Nephron progenitor cell (in vitro differentiated cells): Measurements from ENCODE around the gene INPP5A.

Experiments
- DNase-seq: peaks from one replicate; pipeline ENCODE4 v3.0.0; 2021
- H3K27ac Mint-ChIP-seq: 2 replicates; pipeline ENCODE4 v1.8.0; 2021; ENCODE audit warnings: mild to moderate bottlenecking, moderate library complexity, mixed read lengths
- H3K27me3 Mint-ChIP-seq: 2 replicates; pipeline ENCODE4 v1.8.0; 2021; ENCODE audit warnings: mild to moderate bottlenecking, low read depth, mixed read lengths; ENCODE audit not compliant: poor library complexity
- H3K36me3 Mint-ChIP-seq: 2 replicates; pipeline ENCODE4 v1.8.0; 2021; ENCODE audit warnings: low read depth, mixed read lengths
- H3K4me1 Mint-ChIP-seq: 2 replicates; pipeline ENCODE4 v1.8.0; 2021; ENCODE audit warnings: mixed read lengths
- H3K4me3 Mint-ChIP-seq: 2 replicates; pipeline ENCODE4 v1.8.0; 2021; ENCODE audit warnings: mild to moderate bottlenecking, moderate library complexity, mixed read lengths
- H3K9me3 Mint-ChIP-seq: 2 replicates; pipeline ENCODE4 v1.8.0; 2021; ENCODE audit warnings: mild to moderate bottlenecking, moderate library complexity, mixed read lengths
- CTCF ChIP-seq: fragments of 200-600 bp; sonication (generic); IDR thresholded peaks from 2 replicates; pipeline ENCODE4 v1.5.0; 2021; ENCODE audit warnings: antibody characterized with exemption

INPP5A gene

DNA sequence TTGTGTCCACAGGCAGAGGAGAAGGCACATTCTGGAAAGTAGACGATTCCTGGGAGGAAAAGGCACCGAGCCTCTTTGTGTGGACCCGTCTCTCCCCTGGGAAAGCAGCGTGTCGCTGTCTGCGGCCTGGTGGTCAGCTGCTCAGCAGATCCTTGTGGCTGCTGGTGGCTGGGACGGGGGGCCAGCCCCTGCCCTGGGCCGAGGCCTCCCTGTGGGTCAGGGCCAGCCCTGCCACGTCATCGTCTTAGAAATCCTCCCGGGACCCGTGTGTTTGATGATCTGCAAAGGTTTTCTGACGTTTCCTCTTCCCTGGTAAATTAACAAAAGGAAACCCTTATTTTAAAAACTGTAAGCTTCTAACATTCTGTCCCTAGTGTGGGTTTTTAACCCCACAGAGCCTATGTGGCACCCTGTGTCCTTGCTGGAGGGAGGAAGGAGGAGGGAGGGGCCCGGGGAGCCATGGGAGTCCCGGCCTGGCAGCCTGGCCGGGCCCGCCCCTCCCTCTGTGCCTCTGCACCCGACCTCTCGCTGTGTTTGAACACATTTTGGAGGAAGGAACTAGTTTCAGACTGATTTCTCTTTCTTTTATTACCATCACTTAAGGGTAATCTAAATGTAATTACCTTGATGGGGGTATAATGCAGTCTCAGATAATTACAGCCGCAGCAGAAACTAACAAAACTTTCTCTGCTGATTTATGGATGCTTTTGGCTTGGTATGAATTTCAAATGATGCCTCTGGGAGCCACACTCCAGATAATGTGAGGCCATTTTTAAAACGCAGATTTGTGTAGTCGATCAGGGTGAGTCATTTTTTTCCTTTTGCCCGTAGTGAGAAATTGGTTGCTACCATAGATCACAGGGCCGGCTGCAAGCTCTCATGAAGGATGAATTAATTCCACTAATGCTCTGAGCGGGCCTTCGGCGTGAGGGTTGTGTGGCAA lies 162.8 kb downstream of the INPP5A start:
- Mint-ChIP-seq H3K9me3 (peaks cover 21% of the 10 kb centered on the region), H3K4me1 (peaks cover 31% of the 10 kb centered on the region), H3K27me3 (peaks cover 1% of the 10 kb centered on the region), H3K27ac (no peak overlapping the region), H3K4me3 (no peak overlapping the region), H3K36me3 (peaks cover 16% of the 10 kb centered on the region)
- DNase-seq, result no peak
- TF ChIP-seq CTCF, result no peak

- H3K4me3 Mint-ChIP-seq, result no peak overlapping the region
- H3K27me3 Mint-ChIP-seq, result peaks cover 6% of the 10 kb centered on the region
- no peak for TF ChIP-seq CTCF
- no peak overlapping the region for H3K27ac Mint-ChIP-seq
- H3K9me3 Mint-ChIP-seq, result peaks cover 25% of the 10 kb centered on the region
- peaks cover 31% of the 10 kb centered on the region for H3K4me1 Mint-ChIP-seq
- peaks cover 24% of the 10 kb centered on the region for H3K36me3 Mint-ChIP-seq
- no peak for DNase-seq
These were observed 163.7 kb downstream of the INPP5A start for GRCh38 chr10:132701099-132701845.

GRCh38 chr10:132701846-132702190 lies 164.2 kb downstream of the INPP5A start:
- TF ChIP-seq CTCF, result no peak
- Mint-ChIP-seq H3K4me1 (peaks cover 31% of the 10 kb centered on the region), H3K36me3 (peaks cover 30% of the 10 kb centered on the region), H3K9me3 (peaks cover 30% of the 10 kb centered on the region), H3K4me3 (no peak overlapping the region), H3K27ac (no peak overlapping the region), H3K27me3 (peaks cover 6% of the 10 kb centered on the region)
- no peak for DNase-seq

- Mint-ChIP-seq H3K4me1 (peaks cover 23% of the 10 kb centered on the region), H3K9me3 (peaks cover 40% of the 10 kb centered on the region), H3K36me3 (peaks cover 40% of the 10 kb centered on the region), H3K27ac (no peak overlapping the region), H3K27me3 (peaks cover 8% of the 10 kb centered on the region), H3K4me3 (no peak overlapping the region)
- DNase-seq, result no peak
- TF ChIP-seq CTCF, result no peak
These were observed 165.2 kb downstream of the INPP5A start for GRCh38 chr10:132702601-132703418.

DNA sequence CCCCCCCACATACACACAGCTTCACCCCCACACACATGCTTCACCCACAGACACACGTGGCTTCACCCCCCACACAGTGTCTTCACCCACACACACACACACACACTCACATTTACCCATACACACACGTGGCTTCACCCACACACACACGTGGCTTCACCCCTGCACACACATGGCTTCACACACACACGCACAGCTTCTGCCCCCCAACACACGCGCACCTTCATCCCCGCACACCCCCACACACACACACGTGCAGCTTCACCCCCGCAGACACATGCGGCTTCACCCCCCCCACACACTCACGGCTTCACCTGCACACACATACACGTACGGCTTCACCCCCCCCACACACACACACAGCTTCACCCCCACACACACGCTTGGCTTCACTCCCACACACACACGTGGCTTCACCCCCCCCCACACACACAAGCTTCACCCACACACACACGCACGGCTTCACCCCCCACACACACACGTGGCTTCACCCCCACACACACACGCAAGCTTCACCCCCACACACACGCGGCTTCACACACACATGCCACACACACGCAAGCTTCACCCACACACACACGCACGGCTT lies 165.9 kb downstream of the INPP5A start:
- Mint-ChIP-seq H3K27me3 (peaks cover 10% of the 10 kb centered on the region), H3K9me3 (peaks cover 46% of the 10 kb centered on the region), H3K4me1 (peaks cover 16% of the 10 kb centered on the region), H3K27ac (no peak overlapping the region), H3K4me3 (no peak overlapping the region), H3K36me3 (peaks cover 44% of the 10 kb centered on the region)
- no peak for TF ChIP-seq CTCF
- DNase-seq, result no peak
